HEK293 (cell line): Measurements from ENCODE around the gene VSTM2B.

Experiments used
- CTCF ChIA-PET: fragments of 350-600 bp; formaldehyde crosslinking; extraction: SDS; loops from one replicate; lab custom pipeline; 2021; ENCODE audit warnings: antibody characterized with exemption; lab: Yijun Ruan, JAX
- POLR2A ChIA-PET: fragments of 300-600 bp; formaldehyde crosslinking; extraction: SDS; loops from one replicate; lab custom pipeline; 2020; ENCODE audit warnings: antibody characterized with exemption, inconsistent platforms; lab: Yijun Ruan, JAX
- H3K27ac ChIP-seq: fragments of 200-500 bp; sonication (Bioruptor generic); 2 replicates; pipeline ENCODE4 v1.5.1; 2014; ENCODE audit warnings: low read depth, low read length, control low read depth, inconsistent platforms; ENCODE audit errors: extremely low read depth
- H3K36me3 ChIP-seq, 2 experiments: fragments of 200-500 bp in 1 of 2; sonication (Bioruptor generic) in 1 of 2; 1 replicate in 1 of 2; 2 replicates in 1 of 2; pipeline ENCODE4 v1.5.1; 2014 to 2017; ENCODE audit warnings: inconsistent platforms in 2 of 2, low read length in 2 of 2; ENCODE audit not compliant: control insufficient read depth in 2 of 2, insufficient read depth in 1 of 2
- H3K4me1 ChIP-seq: fragments of 200-500 bp; sonication (Bioruptor generic); 2 replicates; pipeline ENCODE4 v1.5.1; 2014; ENCODE audit warnings: mild to moderate bottlenecking, low read length, inconsistent platforms; ENCODE audit not compliant: control insufficient read depth, insufficient read depth
- H3K4me3 ChIP-seq: 2 replicates; pipeline ENCODE4 v1.5.1; 2011; ENCODE audit warnings: low read depth, mild to moderate bottlenecking, control low read depth, low read length, moderate library complexity
- H3K9me3 ChIP-seq: fragments of 200-500 bp; sonication (Bioruptor generic); 2 replicates; pipeline ENCODE4 v1.5.1; 2014; ENCODE audit warnings: low read depth, low read length, inconsistent platforms; ENCODE audit not compliant: control insufficient read depth, insufficient read depth
- GLIS2 ChIP-seq: fragments of 450-650 bp; formaldehyde crosslinking; IDR thresholded peaks from 2 replicates; pipeline ENCODE4 v1.5.1; 2016; ENCODE audit warnings: missing biosample characterization, missing genetic modification characterization
- KLF1 ChIP-seq: fragments of 450-650 bp; formaldehyde crosslinking; IDR thresholded peaks from 2 replicates; pipeline ENCODE4 v1.5.1; 2016; ENCODE audit warnings: missing biosample characterization, missing genetic modification characterization
- YY1 ChIP-seq: fragments of 450-650 bp; formaldehyde crosslinking; IDR thresholded peaks from 2 replicates; pipeline ENCODE4 v1.5.1; 2018; ENCODE audit warnings: missing biosample characterization, missing genetic modification characterization
- ZBTB49 ChIP-seq: fragments of 450-650 bp; formaldehyde crosslinking; IDR thresholded peaks from 2 replicates; pipeline ENCODE4 v1.5.1; 2016; ENCODE audit warnings: missing biosample characterization, missing genetic modification characterization, low read depth
- ZFP37 ChIP-seq: fragments of 450-650 bp; formaldehyde crosslinking; IDR thresholded peaks from 2 replicates; pipeline ENCODE4 v1.5.1; 2016; ENCODE audit warnings: missing biosample characterization, missing genetic modification characterization
- ZNF18 ChIP-seq: fragments of 450-650 bp; formaldehyde crosslinking; IDR thresholded peaks from 2 replicates; pipeline ENCODE4 v1.5.1; 2016; ENCODE audit warnings: missing biosample characterization, missing genetic modification characterization
- ZNF324 ChIP-seq: fragments of 450-650 bp; formaldehyde crosslinking; IDR thresholded peaks from 2 replicates; pipeline ENCODE4 v1.5.1; 2016; ENCODE audit warnings: missing biosample characterization, missing genetic modification characterization
- ZNF501 ChIP-seq: fragments of 450-650 bp; formaldehyde crosslinking; IDR thresholded peaks from 2 replicates; pipeline ENCODE4 v1.5.1; 2016; ENCODE audit warnings: missing biosample characterization, missing genetic modification characterization
- ZNF513 ChIP-seq: fragments of 450-650 bp; IDR thresholded peaks from 2 replicates; pipeline ENCODE4 v1.5.1; 2018; ENCODE audit warnings: missing biosample characterization, missing genetic modification characterization
- ZNF596 ChIP-seq: fragments of 450-650 bp; IDR thresholded peaks from 2 replicates; pipeline ENCODE4 v1.5.0; 2018; ENCODE audit warnings: missing biosample characterization, mild to moderate bottlenecking, missing genetic modification characterization, moderate library complexity
- ZNF776 ChIP-seq: fragments of 450-650 bp; formaldehyde crosslinking; IDR thresholded peaks from 2 replicates; pipeline ENCODE4 v1.5.0; 2017; ENCODE audit warnings: missing biosample characterization, missing genetic modification characterization, borderline replicate concordance
- ZSCAN16 ChIP-seq: fragments of 450-650 bp; formaldehyde crosslinking; IDR thresholded peaks from 2 replicates; pipeline ENCODE4 v1.5.1; 2016; ENCODE audit warnings: missing biosample characterization, missing genetic modification characterization
- ZSCAN18 ChIP-seq: fragments of 450-650 bp; formaldehyde crosslinking; IDR thresholded peaks from 2 replicates; pipeline ENCODE4 v1.5.1; 2016; ENCODE audit warnings: missing biosample characterization, missing genetic modification characterization
- ZSCAN4 ChIP-seq: fragments of 450-650 bp; formaldehyde crosslinking; IDR thresholded peaks from 2 replicates; pipeline ENCODE4 v1.5.1; 2017; ENCODE audit warnings: missing biosample characterization, missing genetic modification characterization
- TF ChIP-seq, protein P1 (sequence below): fragments of 450-650 bp; formaldehyde crosslinking; IDR thresholded peaks from 2 replicates; pipeline ENCODE4 v1.5.1; 2017; ENCODE audit warnings: missing biosample characterization, mild to moderate bottlenecking, missing genetic modification characterization, moderate library complexity

The VSTM2B gene

DNA sequence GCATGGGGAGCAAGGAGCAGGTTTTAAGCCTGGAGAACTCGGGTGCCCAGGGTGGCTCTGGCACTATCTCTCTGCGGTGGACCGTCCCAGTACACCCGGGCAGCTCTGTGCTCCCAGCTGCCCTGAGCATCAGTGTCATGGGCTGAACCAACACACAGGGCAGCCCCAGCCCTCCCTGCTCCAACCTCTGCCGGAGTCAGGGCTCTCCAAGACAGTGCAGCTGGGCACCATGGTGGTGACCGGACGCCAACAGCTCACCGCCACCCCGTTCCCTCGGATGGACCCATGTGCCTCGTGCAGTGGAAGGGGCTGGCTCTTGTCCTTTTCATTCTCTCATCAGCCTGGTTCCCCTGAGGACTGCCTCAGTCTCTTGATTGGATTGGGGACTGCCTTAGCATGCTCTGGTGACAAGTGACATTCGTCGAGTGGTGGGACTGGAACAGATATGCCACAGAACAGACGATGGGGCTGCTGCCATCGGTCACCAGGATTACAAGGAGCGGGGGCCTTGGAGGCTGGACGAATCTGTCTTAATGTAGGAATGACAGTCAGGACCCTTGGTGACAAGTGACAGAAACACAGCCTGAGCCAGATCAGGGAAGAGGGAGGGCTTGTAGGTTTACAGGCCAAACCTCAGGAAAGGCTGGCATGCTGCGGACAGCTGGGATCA, 25.7 kb upstream of the VSTM2B start:
- POLR2A ChIA-PET: no interaction called here
- Histone ChIP-seq H3K36me3 (no peaks in the 10 kb centered on the region), H3K4me3 (no peak overlapping the region), H3K9me3 (no peaks in the 10 kb centered on the region), H3K27ac (no peak overlapping the region), H3K4me1 (no peaks in the 10 kb centered on the region)
- TF ChIP-seq ZNF776 (tag by site-specific recombination): no peak
- TF ChIP-seq ZNF596: no peak
- TF ChIP-seq ZNF18 (tag by site-specific recombination): no peak
- no peak for TF ChIP-seq ZSCAN18 (tag by site-specific recombination)
- TF ChIP-seq ZNF501 (tag by site-specific recombination): no peak
- no peak for TF ChIP-seq KLF1
- no peak for TF ChIP-seq ZBTB49 (tag by site-specific recombination)
- TF ChIP-seq YY1 (tag by site-specific recombination): no peak
- TF ChIP-seq, protein P1, sequence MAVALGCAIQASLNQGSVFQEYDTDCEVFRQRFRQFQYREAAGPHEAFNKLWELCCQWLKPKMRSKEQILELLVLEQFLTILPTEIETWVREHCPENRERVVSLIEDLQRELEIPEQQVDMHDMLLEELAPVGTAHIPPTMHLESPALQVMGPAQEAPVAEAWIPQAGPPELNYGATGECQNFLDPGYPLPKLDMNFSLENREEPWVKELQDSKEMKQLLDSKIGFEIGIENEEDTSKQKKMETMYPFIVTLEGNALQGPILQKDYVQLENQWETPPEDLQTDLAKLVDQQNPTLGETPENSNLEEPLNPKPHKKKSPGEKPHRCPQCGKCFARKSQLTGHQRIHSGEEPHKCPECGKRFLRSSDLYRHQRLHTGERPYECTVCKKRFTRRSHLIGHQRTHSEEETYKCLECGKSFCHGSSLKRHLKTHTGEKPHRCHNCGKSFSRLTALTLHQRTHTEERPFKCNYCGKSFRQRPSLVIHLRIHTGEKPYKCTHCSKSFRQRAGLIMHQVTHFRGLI (tag by site-specific recombination): no peak
- TF ChIP-seq ZSCAN16: no peak
- TF ChIP-seq ZNF324 (tag by site-specific recombination): no peak
- TF ChIP-seq ZNF513 (tag by site-specific recombination): no peak
- no peak for TF ChIP-seq ZFP37
- CTCF ChIA-PET: interaction anchor here (1.0 to 4.5 kb wide), 5 partner anchors 10 to 32 kb away, joined by 3 to 19 read pairs (median 4); no protein-coding TSS in a partner anchor

DNA sequence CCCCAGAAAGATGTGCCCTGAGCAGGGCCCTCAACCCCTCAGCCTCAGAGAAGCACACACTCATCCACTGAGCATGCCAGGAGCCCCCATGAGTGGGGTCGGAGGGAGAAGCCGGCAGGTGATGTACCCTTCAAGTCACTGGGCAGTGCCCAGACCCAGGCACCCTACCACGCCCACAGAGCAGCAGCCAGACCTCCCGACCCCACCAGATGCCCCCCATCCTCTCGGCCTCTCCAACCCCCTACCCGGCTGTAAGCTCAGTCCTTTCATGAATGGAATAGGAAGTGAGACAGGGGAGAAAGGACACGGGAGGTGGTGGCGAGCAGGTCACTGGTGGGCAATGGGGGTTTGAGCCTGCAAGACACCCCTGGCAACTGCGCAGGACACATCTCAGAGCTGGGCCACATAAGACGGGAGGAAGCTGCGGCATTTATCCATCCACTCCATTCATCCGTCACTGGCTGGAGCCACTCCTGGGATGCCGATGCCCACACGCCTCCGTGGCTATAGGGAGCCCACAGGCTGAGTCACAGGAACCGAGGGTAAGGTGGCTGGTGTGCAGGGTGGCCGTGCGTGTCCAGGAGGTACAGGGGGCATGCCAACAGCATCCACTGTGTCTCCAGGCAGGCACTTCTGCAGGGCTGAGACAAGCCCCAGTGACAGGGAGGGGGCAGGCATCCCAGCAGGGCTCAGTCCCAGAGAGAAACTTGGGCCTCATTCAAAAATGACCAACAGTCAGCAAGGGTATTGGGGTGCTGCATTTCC, 23.8 kb upstream of the VSTM2B start:
- ChIA-PET POLR2A (no interaction called here), CTCF (interaction anchor here (1.0 to 1.3 kb wide), 2 partner anchors 25 to 239 kb away, joined by 3 read pairs; no protein-coding TSS in a partner anchor)
- Histone ChIP-seq H3K4me1 (no peaks in the 10 kb centered on the region), H3K4me3 (no peak overlapping the region), H3K27ac (no peak overlapping the region), H3K9me3 (no peaks in the 10 kb centered on the region), H3K36me3 (no peaks in the 10 kb centered on the region)
- no peak for TF ChIP-seq ZSCAN4 (tag by site-specific recombination)
- TF ChIP-seq GLIS2 (tag by site-specific recombination): 0 out of 2 replicates have a peak, but pooled peaks have one; percentile 12
